Measurements from ENCODE around the gene CDYL2.

- TF ChIP-seq POLR2A (IDR thresholded peaks at IDR 0.05): no peak
- TF ChIP-seq CTCF (IDR thresholded peaks at IDR 0.05): no peak
Measured at GRCh38 chr16:80667251-80667560, 137.2 kb downstream of the CDYL2 start.
